Muscle of leg (tissue), 11 donors: ENCODE results near the gene CTSV. TPM values are rescaled to one million over a fixed set of nuclear protein-coding genes. Genes with fewer than 3 reads are reported as not detected.
"Not testable (repeated sequence)": the region's sequence is repeated elsewhere in the genome, so short reads cannot be mapped to it uniquely, and the experiment has no call there.

ENCODE experiments used
- DNase-seq: peaks from one replicate; pipeline ENCODE4 v3.0.0; 2013
- H3K27ac ChIP-seq: one replicate; pipeline ENCODE4 v1.5.1; 2013; ENCODE audit warnings: mild to moderate bottlenecking, low read length, control low read depth
- H3K27me3 ChIP-seq: one replicate; pipeline ENCODE4 v1.6.1; 2013; ENCODE audit warnings: low read length; ENCODE audit not compliant: control insufficient read depth, insufficient read depth
- H3K36me3 ChIP-seq: one replicate; pipeline ENCODE4 v1.6.1; 2013; ENCODE audit warnings: low read length; ENCODE audit not compliant: control insufficient read depth, insufficient read depth
- H3K4me1 ChIP-seq: one replicate; pipeline ENCODE4 v1.6.1; 2013; ENCODE audit warnings: low read length; ENCODE audit not compliant: control insufficient read depth, insufficient read depth
- H3K4me3 ChIP-seq: one replicate; pipeline ENCODE4 v1.5.1; 2013; ENCODE audit warnings: low read length, control low read depth
- H3K9me3 ChIP-seq: replicated peaks from 2 replicates; pipeline ENCODE4 v1.6.1; 2013; ENCODE audit warnings: low read depth, low read length; ENCODE audit not compliant: control insufficient read depth
- WGBS: methylation state at CpG from one replicate; pipeline ENCODE4 v1.1.5; 2013; ENCODE audit warnings: missing lambda C conversion rate; ENCODE audit not compliant: insufficient coverage; 5-methylcytosine and 5-hydroxymethylcytosine counted together
- polyA plus RNA-seq, 8 donors: library from polyadenylated mRNA; unstranded; fragments of 120-200 nt; gene quantifications; one replicate each; pipeline versions ENCODE4 v1.2.1 to v1.2.3, GENCODE V29; 2013; ENCODE audit warnings: inconsistent platforms in 1 of 8, low replicate concordance in 1 of 8; ENCODE audit not compliant: insufficient read length in 8 of 8, insufficient read depth in 1 of 8
- total RNA-seq: library from RNA; stranded (reverse); fragments of 120-200 nt; gene quantifications from one replicate; pipeline ENCODE4 v1.2.4, GENCODE V29; 2013

The CTSV gene
- total and polyA plus RNA-seq, 9 donors: 0.43 to 1.2 (median 0.65) TPM

DNA sequence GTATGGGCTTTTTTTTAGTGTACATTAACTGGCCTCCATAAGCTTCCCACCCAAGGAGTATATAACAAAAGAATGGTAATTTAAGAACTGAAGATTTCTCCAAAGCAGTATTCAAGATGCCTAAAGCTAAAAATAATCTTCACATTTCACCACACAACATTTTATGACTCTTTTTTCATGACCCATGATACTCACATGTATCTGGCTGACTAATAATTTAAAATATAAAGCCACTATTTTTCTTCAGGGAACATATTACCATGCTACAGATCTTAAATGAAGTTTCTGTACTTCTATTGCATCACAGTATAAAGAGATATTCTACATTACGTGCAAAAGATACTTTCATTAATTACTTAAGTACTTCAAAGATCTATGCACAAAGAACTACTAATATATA lies 39.2 kb downstream of the CTSV start:
- not testable (repeated sequence) for H3K27ac ChIP-seq, H3K9me3 ChIP-seq, H3K4me3 ChIP-seq, H3K36me3 ChIP-seq, DNase-seq, H3K4me1 ChIP-seq, H3K27me3 ChIP-seq
- WGBS: no CpG with 5 or more reads among the region's 1 CpG

DNA sequence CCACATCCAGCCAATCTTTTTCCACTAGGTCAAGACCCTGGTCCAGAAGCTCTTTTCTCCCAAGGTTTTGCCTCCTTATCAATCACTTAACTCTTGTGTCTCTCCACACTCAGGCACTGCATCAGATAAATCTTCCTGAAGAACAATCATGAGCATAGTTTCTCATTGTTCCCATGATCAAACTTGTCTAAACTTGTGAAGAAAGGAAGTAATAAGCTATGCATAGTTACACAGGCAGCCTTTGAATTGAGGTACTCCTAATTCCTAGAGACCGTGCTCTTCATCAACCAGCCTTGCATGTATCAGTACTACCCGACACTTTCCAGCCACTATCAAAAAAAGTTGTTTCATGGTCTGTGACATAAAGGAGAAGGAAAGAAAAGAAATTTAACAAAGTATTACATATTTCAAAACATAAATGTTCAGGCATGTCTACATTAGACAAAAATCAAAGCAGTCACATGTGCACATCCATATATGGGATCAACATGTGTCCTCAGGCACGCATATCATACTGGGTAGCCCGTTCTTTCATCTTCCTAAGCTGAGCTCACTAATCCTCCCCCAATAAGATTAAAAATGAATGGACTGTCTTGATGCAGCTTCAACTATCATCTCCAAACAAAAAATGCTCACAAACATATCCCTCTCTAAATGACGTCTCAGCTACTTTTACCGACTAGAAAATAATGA lies 41.8 kb downstream of the CTSV start:
- H3K9me3 ChIP-seq: not testable (repeated sequence)

DNA sequence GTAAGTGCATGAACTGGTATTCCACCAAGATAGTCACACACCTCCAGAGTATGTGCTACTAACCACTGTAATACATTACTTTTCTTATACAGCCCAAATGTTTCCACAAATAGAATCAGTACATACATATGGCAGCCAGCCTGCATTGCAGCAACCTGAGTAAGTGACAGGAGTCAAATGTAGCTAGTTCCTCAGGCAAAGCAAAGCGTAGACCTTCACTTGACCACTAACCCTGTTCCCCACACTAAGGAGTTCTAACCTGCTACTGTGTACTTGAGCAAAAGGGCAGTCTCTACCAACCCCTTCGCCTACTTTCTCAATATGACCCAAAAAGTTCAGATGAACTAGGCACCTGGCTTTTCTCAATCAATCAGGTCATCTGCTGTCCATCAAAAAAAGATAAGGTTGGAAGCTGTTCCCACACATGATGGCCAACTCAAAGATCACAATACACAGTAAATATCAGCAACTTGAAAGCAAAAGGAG lies 44.4 kb downstream of the CTSV start:
- H3K27ac ChIP-seq, H3K36me3 ChIP-seq, H3K9me3 ChIP-seq, H3K27me3 ChIP-seq, DNase-seq, H3K4me3 ChIP-seq, H3K4me1 ChIP-seq: not testable (repeated sequence)
- no CpG with 5 or more reads among the region's 2 CpGs for WGBS

More for the DNA sequence above, 41.8 kb downstream of the CTSV start:
- no CpG with 5 or more reads among the region's 6 CpGs for WGBS
- not testable (repeated sequence) for H3K4me3 ChIP-seq, H3K27ac ChIP-seq, H3K4me1 ChIP-seq, DNase-seq, H3K36me3 ChIP-seq, H3K27me3 ChIP-seq

DNA sequence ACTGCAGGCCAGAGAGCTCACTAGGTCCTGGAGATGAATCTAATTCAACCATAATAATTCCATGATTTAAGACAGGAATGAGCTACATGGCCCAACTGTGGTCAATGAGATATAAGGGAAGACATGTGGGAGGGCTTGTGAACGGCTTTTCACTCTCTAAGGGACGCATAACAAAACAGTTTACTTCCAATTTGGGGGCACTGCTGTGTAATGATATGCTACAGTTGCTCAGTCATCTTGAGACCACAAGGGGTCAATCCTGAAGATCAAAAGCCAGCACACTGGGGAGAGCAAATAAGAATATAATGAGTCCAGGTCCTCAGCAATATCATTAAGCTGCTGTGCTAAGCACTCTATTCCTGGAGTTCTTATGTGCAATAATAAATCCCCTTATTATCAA lies 46.6 kb downstream of the CTSV start:
- not testable (repeated sequence) for H3K27ac ChIP-seq, H3K4me3 ChIP-seq, DNase-seq, H3K4me1 ChIP-seq, H3K27me3 ChIP-seq, H3K9me3 ChIP-seq, H3K36me3 ChIP-seq
- WGBS: no CpG with 5 or more reads among the region's 2 CpGs

DNA sequence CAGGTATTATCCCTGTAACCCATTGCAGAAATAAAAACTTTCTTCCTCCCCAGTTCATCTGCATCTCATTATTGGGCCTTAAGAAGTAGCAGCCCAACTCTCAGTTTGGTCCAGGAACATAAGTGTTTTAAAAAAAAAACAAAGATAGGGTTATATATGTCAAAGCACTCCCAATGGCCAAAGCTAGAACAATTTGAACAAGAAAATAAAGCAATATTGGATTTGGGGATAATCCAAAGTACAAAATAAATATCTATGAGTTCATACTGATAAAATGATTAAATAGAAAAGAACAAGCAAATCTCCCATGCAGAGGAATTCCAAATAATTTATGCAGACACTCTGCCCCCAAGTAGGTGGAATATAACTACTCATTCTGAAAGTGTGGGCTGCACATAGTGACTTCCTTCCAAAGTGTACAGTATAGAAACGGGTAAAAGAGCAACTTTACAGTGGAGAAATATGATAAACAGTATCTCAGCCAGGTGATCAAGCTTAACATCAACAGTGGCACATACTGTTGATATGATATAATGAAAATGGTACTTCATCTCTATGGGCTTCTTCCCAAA lies 49.1 kb downstream of the CTSV start:
- not testable (repeated sequence) for H3K36me3 ChIP-seq, H3K4me1 ChIP-seq, H3K4me3 ChIP-seq, H3K27me3 ChIP-seq, H3K27ac ChIP-seq, DNase-seq, H3K9me3 ChIP-seq
- no CpG with 5 or more reads among the region's 1 CpG for WGBS

DNA sequence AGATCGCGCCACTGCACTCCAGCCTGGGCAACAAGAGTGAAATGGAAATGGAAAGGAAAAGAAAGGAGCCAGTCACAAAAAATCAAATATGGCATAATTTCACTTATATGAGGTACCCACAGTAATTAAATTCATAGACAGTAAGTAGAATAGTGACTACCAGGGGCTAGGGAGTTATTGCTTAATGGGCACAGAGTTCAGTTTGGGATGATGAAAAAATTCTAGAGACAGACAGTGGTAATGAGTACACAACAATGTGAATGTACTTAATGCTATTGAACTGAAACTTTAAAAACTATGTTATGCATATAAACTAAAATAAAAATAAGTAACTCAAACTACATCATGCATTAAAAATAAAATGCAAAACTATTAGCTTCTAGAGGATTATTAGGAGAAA lies 54.1 kb downstream of the CTSV start:
- H3K4me1 ChIP-seq, DNase-seq, H3K36me3 ChIP-seq, H3K27me3 ChIP-seq, H3K27ac ChIP-seq, H3K4me3 ChIP-seq, H3K9me3 ChIP-seq: not testable (repeated sequence)
- 100% methylated on average over 2 of the region's 2 CpGs for WGBS

DNA sequence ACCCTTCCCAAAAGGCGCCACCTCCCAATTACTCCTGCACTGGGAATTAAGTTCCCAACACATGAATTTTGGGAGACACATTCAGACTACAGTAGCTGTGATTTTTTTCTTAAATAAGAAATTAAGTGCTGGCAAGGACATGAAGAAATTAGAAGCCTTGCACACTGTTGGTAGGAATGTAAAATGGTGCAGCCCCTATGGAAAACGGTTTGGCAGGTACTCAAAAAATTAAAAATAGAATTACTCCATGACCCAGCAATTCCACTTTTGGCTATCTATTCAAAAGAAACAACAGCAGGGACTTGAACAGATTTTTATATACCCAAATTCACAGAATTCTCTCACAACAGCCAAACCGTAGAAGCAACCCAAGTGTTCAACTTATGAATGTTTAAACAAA lies 54.8 kb downstream of the CTSV start:
- H3K27me3 ChIP-seq, DNase-seq, H3K27ac ChIP-seq, H3K9me3 ChIP-seq, H3K4me1 ChIP-seq, H3K36me3 ChIP-seq, H3K4me3 ChIP-seq: not testable (repeated sequence)
- WGBS: no CpG with 5 or more reads among the region's 3 CpGs

DNA sequence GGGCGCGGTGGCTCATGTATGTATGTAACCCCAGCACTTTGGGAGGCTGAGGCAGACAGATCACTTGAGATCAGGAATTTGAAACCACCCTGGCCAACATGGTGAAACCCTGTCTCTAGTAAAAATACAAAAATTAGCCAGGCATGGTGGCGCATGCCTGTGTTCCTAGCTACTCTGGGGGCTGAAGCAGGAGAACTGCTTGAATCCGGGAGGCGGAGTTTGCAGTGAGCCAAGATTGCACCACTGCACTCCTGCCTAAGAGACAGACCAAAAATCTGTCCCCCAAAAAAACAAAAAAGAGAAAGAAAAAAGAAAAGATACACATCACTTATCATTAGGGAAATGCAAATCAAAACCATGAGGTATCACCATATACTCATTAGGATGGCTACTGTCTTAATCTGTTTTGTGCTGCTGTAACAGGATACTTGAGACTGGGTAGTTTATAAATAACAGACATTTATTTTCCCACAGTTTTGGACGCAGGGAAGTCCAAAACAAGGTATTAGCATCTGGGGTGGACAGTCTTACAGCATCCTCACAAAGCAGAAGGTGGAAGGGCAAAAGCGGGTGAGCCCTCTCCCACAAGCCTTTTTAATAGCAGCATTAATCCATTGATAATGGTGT lies 55.3 kb downstream of the CTSV start:
- not testable (repeated sequence) for H3K4me1 ChIP-seq, H3K9me3 ChIP-seq, H3K4me3 ChIP-seq, H3K27ac ChIP-seq, DNase-seq, H3K36me3 ChIP-seq, H3K27me3 ChIP-seq
- WGBS: no CpG with 5 or more reads among the region's 7 CpGs

Other genes starting within 250 kb of the CTSV start
- gene ZNF782, start 184.6 kb downstream of the CTSV start, total RNA-seq: 8.6 TPM
- gene ZNF782, start 184.6 kb downstream of the CTSV start, polyA plus RNA-seq: 1 to 10 TPM; 2.7 to 4.3 (median 3.4) TPM
- not detected for gene NUTM2G, start 110.3 kb downstream of the CTSV start, total RNA-seq
- 1 to 10 TPM in 3 of 8 donors, under 1 TPM in 5; 0.28 to 1.5 (median 0.65) TPM for gene NUTM2G, start 110.3 kb downstream of the CTSV start, polyA plus RNA-seq